ENCODE results near the gene INPP5A. TPM values are rescaled to one million over a fixed set of nuclear protein-coding genes. Genes with fewer than 3 reads are reported as not detected.

INPP5A gene
- total and polyA plus RNA-seq, 10 donors = 11.1 to 41.3 (median 30.8) TPM

GRCh38 chr10:132578287-132578951 is 40.8 kb downstream of the INPP5A start:
- TF ChIP-seq POLR2A (IDR thresholded peaks at IDR 0.05) (no peak), CTCF (IDR thresholded peaks at IDR 0.05 in 8 of 11, conservative IDR thresholded peaks at IDR 0.05 in 3 of 11) (no peak), POLR2AphosphoS5 (IDR thresholded peaks at IDR 0.05) (no peak)
- intact Hi-C loops (cut with DNase I; ENCODE audit: low total_unique reads) = no loop called here

GRCh38 chr10:132579027-132579859 is 41.7 kb downstream of the INPP5A start:
- TF ChIP-seq POLR2AphosphoS5 (IDR thresholded peaks at IDR 0.05) = no peak
- TF ChIP-seq POLR2A (IDR thresholded peaks at IDR 0.05) = no peak
- TF ChIP-seq CTCF (IDR thresholded peaks at IDR 0.05 in 8 of 11, conservative IDR thresholded peaks at IDR 0.05 in 3 of 11) = no peak

More at GRCh38 chr10:132578287-132578951, 40.8 kb downstream of the INPP5A start:
- H3K4me3 ChIP-seq = no peak overlapping the region
- no peak overlapping the region for H3K27ac ChIP-seq
- peaks cover 23 to 86% (median 61%) of the 10 kb centered on the region in 6 donors for H3K4me1 ChIP-seq
- DNase-seq = no peak
- no peaks in the 10 kb centered on the region for H3K9me3 ChIP-seq
- WGBS, 5 donors = 86 to 95% (median 90%) methylated on average over 19 of the region's 19 CpGs
- peaks cover 0 to 5% (median 0%) of the 10 kb centered on the region in 6 donors for H3K36me3 ChIP-seq
- no peaks in the 10 kb centered on the region for H3K27me3 ChIP-seq (replicated peaks in 1 of 7)

GRCh38 chr10:132580143-132580542 is 42.6 kb downstream of the INPP5A start:
- TF ChIP-seq POLR2A (IDR thresholded peaks at IDR 0.05) = no peak
- peak in 1 of 3 donors; percentile 48 for TF ChIP-seq POLR2AphosphoS5 (IDR thresholded peaks at IDR 0.05)
- TF ChIP-seq CTCF (IDR thresholded peaks at IDR 0.05 in 8 of 11, conservative IDR thresholded peaks at IDR 0.05 in 3 of 11) = no peak
- peaks cover 17 to 92% (median 62%) of the 10 kb centered on the region in 6 donors for H3K4me1 ChIP-seq
- intact Hi-C loops (cut with DNase I; ENCODE audit: low total_unique reads) = no loop called here
- no peaks in the 10 kb centered on the region for H3K27me3 ChIP-seq (replicated peaks in 1 of 7)
- H3K27ac ChIP-seq = peak overlapping the region in 4 of 8 donors; percentile 1 to 38 (median 16)
- H3K4me3 ChIP-seq = no peak overlapping the region
- H3K36me3 ChIP-seq = peaks cover 0 to 5% (median 0%) of the 10 kb centered on the region in 6 donors
- 74 to 83% (median 78%) methylated on average over 5 of the region's 5 CpGs for WGBS, 5 donors
- no peaks in the 10 kb centered on the region for H3K9me3 ChIP-seq
- DNase-seq = no peak

More at GRCh38 chr10:132579027-132579859, 41.7 kb downstream of the INPP5A start:
- intact Hi-C loops (cut with DNase I; ENCODE audit: low total_unique reads) = no loop called here
- H3K36me3 ChIP-seq = peaks cover 0 to 5% (median 0%) of the 10 kb centered on the region in 6 donors
- WGBS, 5 donors = 72 to 87% (median 79%) methylated on average over 27 to 29 of the region's 29 CpGs
- H3K4me1 ChIP-seq = peaks cover 23 to 92% (median 67%) of the 10 kb centered on the region in 6 donors
- peak overlapping the region in 1 of 8 donors; percentile 38 for H3K27ac ChIP-seq
- H3K9me3 ChIP-seq = no peaks in the 10 kb centered on the region
- H3K4me3 ChIP-seq = no peak overlapping the region
- no peaks in the 10 kb centered on the region for H3K27me3 ChIP-seq (replicated peaks in 1 of 7)
- DNase-seq = no peak

GRCh38 chr10:132580617-132581016 is 43.0 kb downstream of the INPP5A start:
- TF ChIP-seq POLR2AphosphoS5 (IDR thresholded peaks at IDR 0.05) (no peak), CTCF (IDR thresholded peaks at IDR 0.05 in 8 of 11, conservative IDR thresholded peaks at IDR 0.05 in 3 of 11) (no peak), POLR2A (IDR thresholded peaks at IDR 0.05) (no peak)
- Histone ChIP-seq H3K27me3 (replicated peaks in 1 of 7) (no peaks in the 10 kb centered on the region), H3K9me3 (no peaks in the 10 kb centered on the region), H3K27ac (peak overlapping the region in 3 of 8 donors; percentile 7 to 38 (median 25)), H3K4me1 (peaks cover 14 to 92% (median 61%) of the 10 kb centered on the region in 6 donors), H3K36me3 (peaks cover 0 to 5% (median 0%) of the 10 kb centered on the region in 6 donors), H3K4me3 (no peak overlapping the region)
- DNase-seq = no peak
- 86 to 95% (median 91%) methylated on average over 1 of the region's 1 CpG for WGBS, 5 donors
- intact Hi-C loops (cut with DNase I; ENCODE audit: low total_unique reads) = no loop called here
